AG04450 (cell line): ENCODE data around the gene POC1A. TPM values are rescaled to one million over a fixed set of nuclear protein-coding genes. Genes with fewer than 3 reads are reported as not detected.

ENCODE experiments used
- CTCF ChIA-PET: fragments of 300-600, 350-600 bp; formaldehyde crosslinking; extraction: SDS; loops from one replicate; lab custom pipeline; 2022; ENCODE audit warnings: antibody characterized with exemption, inconsistent platforms; lab: Charles Lee
- POLR2A ChIA-PET: fragments of 350-600 bp; formaldehyde crosslinking; extraction: SDS; loops from one replicate; lab custom pipeline; 2021; ENCODE audit warnings: antibody characterized with exemption, inconsistent platforms; lab: Yijun Ruan, JAX
- DNase-seq: peaks from one replicate; pipeline ENCODE4 v3.0.0-alpha.2; 2011; ENCODE audit warnings: low read depth, low spot score
- H3K27ac ChIP-seq: one replicate; pipeline ENCODE4 v1.5.1; 2012; ENCODE audit warnings: low read depth, low read length, control low read depth
- H3K27me3 ChIP-seq: one replicate; pipeline ENCODE4 v1.6.0; 2012; ENCODE audit warnings: low read length; ENCODE audit not compliant: control insufficient read depth, insufficient read depth
- H3K4me3 ChIP-seq: 2 replicates; pipeline ENCODE4 v1.5.1; 2011; ENCODE audit warnings: mild to moderate bottlenecking, low read depth, low read length, control low read depth
- H3K9me3 ChIP-seq: 2 replicates; pipeline ENCODE4 v1.5.1; 2012; ENCODE audit warnings: low read length; ENCODE audit not compliant: control insufficient read depth, insufficient read depth
- polyA plus RNA-seq: library from polyadenylated mRNA; depleted of rRNA; stranded (reverse); fragments of >200 nt; gene quantifications from 2 replicates; pipeline ENCODE4 v1.2.3, GENCODE V29; 2011
- TF ChIP-seq, protein P1 (sequence below): IDR thresholded peaks from 2 replicates; pipeline ENCODE4 v1.5.1; 2011; ENCODE audit warnings: low read depth, low read length, control low read depth, inconsistent platforms

The POC1A gene
- polyA plus RNA-seq, 1 experiment = 4.1 TPM

GRCh38 chr3:52090933-52091468 is 63.2 kb downstream of the POC1A start:
- TF ChIP-seq, protein P1, sequence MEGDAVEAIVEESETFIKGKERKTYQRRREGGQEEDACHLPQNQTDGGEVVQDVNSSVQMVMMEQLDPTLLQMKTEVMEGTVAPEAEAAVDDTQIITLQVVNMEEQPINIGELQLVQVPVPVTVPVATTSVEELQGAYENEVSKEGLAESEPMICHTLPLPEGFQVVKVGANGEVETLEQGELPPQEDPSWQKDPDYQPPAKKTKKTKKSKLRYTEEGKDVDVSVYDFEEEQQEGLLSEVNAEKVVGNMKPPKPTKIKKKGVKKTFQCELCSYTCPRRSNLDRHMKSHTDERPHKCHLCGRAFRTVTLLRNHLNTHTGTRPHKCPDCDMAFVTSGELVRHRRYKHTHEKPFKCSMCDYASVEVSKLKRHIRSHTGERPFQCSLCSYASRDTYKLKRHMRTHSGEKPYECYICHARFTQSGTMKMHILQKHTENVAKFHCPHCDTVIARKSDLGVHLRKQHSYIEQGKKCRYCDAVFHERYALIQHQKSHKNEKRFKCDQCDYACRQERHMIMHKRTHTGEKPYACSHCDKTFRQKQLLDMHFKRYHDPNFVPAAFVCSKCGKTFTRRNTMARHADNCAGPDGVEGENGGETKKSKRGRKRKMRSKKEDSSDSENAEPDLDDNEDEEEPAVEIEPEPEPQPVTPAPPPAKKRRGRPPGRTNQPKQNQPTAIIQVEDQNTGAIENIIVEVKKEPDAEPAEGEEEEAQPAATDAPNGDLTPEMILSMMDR = no peak
- DNase-seq = no peak
- Histone ChIP-seq H3K27ac (peak overlapping the region; percentile 99), H3K27me3 (no peaks in the 10 kb centered on the region), H3K4me3 (no peak overlapping the region), H3K9me3 (no peaks in the 10 kb centered on the region)
- POLR2A ChIA-PET = interaction anchor here (1.2 to 1.7 kb wide), 2 partner anchors 35 to 108 kb away, joined by 3 to 7 read pairs; partner anchors contain the start of genes ACY1 and DUSP7
- CTCF ChIA-PET = interaction anchor here (0.6 kb wide), 1 partner anchor 36 kb away, joined by 3 read pairs; no protein-coding TSS in a partner anchor

DNA sequence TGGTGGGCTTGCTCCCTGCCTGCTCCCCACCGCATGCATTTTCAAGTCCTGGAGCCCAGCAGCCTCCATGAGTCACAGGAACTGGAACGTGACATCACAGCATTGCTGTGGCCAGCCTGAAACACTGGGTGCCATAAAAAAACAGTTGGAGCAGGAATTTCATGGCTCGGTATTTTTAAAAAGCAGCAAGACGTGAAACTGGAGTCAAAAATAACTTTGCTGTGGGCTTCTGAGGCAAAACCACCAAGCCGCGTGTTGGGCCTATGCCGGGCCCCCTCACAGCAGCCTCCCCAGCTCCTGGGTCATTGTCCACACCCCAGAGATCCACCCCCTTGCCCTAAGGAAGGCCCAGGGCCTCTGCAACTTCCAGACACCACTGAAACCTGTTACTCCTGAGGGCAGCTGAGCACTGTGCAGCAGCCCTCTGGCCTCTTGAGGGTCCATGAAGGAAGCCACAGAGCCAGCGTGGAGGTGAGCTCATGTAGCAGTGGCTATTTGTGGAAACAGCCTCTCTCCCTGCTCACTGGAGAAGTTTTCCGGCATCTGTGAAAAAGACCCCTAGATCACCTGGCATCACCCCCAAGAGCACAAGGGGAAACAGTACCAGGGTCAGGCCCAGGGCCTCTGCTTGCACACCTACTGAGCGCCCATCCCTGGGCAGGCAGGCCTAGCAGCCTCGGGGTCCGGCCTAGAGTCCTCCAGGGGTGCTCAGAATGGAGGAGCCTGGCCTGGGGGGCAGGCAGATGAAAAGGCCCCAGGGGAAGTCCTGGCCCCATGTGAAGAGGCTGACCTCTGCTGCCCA is 63.9 kb downstream of the POC1A start:
- TF ChIP-seq, protein P1 = no peak
- H3K9me3 ChIP-seq = no peaks in the 10 kb centered on the region
- peak; percentile 60 for DNase-seq
- no peaks in the 10 kb centered on the region for H3K27me3 ChIP-seq
- CTCF ChIA-PET = interaction anchor here (1.0 kb wide), 1 partner anchor 249 kb away, joined by 3 read pairs; no protein-coding TSS in a partner anchor
- POLR2A ChIA-PET = interaction anchor here (1.7 kb wide), 1 partner anchor 34 kb away, joined by 7 read pairs; the partner anchor contains the start of gene DUSP7
- no peak overlapping the region for H3K4me3 ChIP-seq
- peak overlapping the region; percentile 99 for H3K27ac ChIP-seq

DNA sequence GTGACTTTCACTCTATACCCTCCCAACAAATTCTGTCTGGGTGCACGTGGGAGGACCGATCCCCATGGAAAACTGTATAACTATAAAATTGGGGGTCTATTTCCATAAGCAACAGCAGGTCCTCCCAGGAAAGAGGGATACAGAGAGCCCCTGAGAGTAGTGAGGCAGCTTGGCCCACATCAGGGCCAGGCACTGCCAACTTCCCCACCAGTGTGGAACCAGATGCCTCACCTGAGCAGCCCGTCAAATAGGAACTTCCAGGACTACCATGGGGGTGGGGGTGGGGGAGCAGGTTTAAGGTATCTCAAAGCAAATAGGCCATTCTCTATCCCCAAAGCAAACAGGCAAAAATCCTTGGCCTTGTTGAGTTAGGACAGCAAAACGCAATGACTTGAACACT is 64.5 kb downstream of the POC1A start:
- no peak for DNase-seq
- no peak overlapping the region for H3K4me3 ChIP-seq
- TF ChIP-seq, protein P1 = no peak
- peak overlapping the region; percentile 99 for H3K27ac ChIP-seq
- ChIA-PET POLR2A (no interaction called here), CTCF (interaction anchor here (1.0 kb wide), 1 partner anchor 250 kb away, joined by 3 read pairs; no protein-coding TSS in a partner anchor)
- H3K27me3 ChIP-seq = no peaks in the 10 kb centered on the region
- no peaks in the 10 kb centered on the region for H3K9me3 ChIP-seq

DNA sequence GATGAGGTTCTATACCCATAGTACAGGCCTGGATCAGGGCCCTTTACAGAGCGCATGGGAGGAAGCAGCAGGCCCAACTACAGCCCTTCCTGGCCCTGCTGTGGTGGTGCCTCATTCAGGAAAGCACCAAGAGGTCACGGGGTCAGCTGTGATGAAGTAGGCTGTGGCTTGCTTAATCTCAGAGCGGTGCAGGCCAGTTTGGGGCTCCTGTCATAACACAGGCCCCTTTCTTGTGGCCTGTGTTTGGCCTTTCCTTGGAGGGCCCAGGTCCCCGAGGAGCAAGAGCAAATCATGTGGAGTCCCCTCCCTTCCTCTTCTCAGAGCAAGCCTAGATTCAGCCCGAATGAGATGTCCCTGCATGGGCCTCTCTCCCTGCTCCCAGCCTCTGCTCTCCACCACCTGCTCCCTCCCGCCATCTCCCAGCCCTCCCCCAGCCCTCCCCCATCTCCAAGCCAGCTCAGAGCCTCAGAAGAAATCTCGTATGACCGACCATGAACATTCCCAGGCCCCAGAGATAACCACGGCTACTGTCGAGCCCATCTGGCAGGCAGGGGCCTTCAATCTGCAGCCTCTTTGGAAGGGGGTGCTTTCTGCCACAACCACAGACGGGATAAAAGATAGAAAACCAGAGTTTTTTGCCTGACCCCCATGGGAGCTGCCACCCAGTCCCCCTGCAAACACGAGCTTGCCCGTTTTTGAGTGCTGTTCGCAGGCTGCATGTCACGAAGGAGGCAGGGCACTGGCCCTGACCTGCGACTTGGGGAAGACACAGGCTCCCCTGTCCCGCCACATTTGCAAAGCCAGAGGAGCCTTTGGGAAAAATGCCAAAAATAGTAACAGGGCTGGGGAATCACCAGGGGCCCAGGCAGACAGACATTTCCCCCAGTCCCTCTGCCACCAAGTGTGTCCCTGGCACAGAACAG is 65.5 kb downstream of the POC1A start:
- Histone ChIP-seq H3K27ac (peak overlapping the region; percentile 31), H3K9me3 (no peaks in the 10 kb centered on the region), H3K4me3 (no peak overlapping the region), H3K27me3 (no peaks in the 10 kb centered on the region)
- ChIA-PET CTCF (interaction anchor here (0.6 kb wide), 1 partner anchor 45 kb away, joined by 3 read pairs; no protein-coding TSS in a partner anchor), POLR2A (no interaction called here)
- DNase-seq = no peak
- TF ChIP-seq, protein P1 = no peak
